ENCODE measurements around the gene POLD4. TPM values are rescaled to one million over a fixed set of nuclear protein-coding genes. Genes with fewer than 3 reads are reported as not detected.

Gene POLD4
- total and polyA plus RNA-seq, 12 donors = 13.0 to 166 (median 95.6) TPM

- H3K4me1 ChIP-seq (replicated peaks in 1 of 2) = no peaks in the 10 kb centered on the region
- WGBS, 4 donors = 41 to 50% (median 42%) methylated on average over 11 to 16 of the region's 16 CpGs
- TF ChIP-seq, protein P1, sequence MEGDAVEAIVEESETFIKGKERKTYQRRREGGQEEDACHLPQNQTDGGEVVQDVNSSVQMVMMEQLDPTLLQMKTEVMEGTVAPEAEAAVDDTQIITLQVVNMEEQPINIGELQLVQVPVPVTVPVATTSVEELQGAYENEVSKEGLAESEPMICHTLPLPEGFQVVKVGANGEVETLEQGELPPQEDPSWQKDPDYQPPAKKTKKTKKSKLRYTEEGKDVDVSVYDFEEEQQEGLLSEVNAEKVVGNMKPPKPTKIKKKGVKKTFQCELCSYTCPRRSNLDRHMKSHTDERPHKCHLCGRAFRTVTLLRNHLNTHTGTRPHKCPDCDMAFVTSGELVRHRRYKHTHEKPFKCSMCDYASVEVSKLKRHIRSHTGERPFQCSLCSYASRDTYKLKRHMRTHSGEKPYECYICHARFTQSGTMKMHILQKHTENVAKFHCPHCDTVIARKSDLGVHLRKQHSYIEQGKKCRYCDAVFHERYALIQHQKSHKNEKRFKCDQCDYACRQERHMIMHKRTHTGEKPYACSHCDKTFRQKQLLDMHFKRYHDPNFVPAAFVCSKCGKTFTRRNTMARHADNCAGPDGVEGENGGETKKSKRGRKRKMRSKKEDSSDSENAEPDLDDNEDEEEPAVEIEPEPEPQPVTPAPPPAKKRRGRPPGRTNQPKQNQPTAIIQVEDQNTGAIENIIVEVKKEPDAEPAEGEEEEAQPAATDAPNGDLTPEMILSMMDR (IDR thresholded peaks at IDR 0.05) = peak; percentile 95 to 99 (median 98)
- TF ChIP-seq POLR2A (IDR thresholded peaks at IDR 0.05) = no peak
- no peaks in the 10 kb centered on the region for H3K27me3 ChIP-seq
- no peaks in the 10 kb centered on the region for H3K36me3 ChIP-seq (replicated peaks in 1 of 2)
- no peaks in the 10 kb centered on the region for H3K9me3 ChIP-seq (replicated peaks in 1 of 3)
- intact Hi-C loops (cut with DNase I) = loop anchor here (2.0 to 5.0 kb wide), 2 partner anchors 30 to 35 kb away; partner anchors contain the start of gene POLD4 (in 1 of the 2)
- no peak overlapping the region for H3K4me3 ChIP-seq
- no peak overlapping the region for H3K27ac ChIP-seq
- peak; percentile 72 to 92 (median 82) for DNase-seq
These were observed 29.2 kb upstream of the POLD4 start for GRCh38 chr11:67382276-67383136.

DNA sequence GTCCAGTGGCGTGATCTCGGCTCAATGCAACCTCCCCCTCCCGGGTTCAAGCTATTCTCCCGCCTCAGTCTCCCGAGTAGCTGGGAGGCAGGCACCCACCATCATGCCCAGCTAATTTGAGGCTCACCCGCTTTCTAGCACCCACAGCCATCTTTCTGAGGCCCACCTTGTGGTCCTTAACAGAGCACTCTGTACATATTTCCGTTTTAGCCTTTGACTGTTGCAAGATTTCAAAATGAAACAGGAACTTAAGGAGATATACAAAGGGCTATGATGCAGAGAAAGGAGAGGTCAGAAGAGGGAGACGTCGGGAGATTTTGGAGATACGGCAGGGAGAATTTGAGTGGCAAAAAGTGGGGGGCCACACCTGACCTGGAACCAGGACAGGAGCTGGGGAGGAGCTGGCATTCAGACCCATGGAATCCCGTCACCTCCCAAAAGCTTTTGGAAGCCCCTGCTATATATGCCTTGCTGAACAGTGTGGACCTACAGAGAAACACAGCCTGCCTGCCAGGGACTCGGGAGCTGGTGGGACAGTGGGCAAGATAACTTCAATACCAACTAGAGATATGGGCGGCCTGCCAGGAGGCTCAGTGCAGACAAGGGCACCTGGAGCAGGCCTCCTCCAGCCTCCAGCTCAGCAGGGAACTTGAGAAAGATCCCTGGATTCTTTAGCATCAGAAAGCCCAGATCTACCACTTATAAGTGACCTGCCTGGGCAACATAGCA lies 28.1 kb upstream of the POLD4 start:
- H3K36me3 ChIP-seq (replicated peaks in 1 of 2) = no peaks in the 10 kb centered on the region
- H3K27me3 ChIP-seq = no peaks in the 10 kb centered on the region
- WGBS, 4 donors = 65 to 73% (median 69%) methylated on average over 13 of the region's 13 CpGs
- no peak overlapping the region for H3K4me3 ChIP-seq
- no peaks in the 10 kb centered on the region for H3K9me3 ChIP-seq (replicated peaks in 1 of 3)
- intact Hi-C loops (cut with DNase I) = loop anchor here in 1 of 2 donors (5.0 kb wide), 1 partner anchor 34 kb away; no protein-coding TSS in a partner anchor
- TF ChIP-seq, protein P1 (IDR thresholded peaks at IDR 0.05) = no peak
- no peak for TF ChIP-seq POLR2A (IDR thresholded peaks at IDR 0.05)
- no peaks in the 10 kb centered on the region for H3K4me1 ChIP-seq (replicated peaks in 1 of 2)
- peak in 2 of 7 donors; percentile 22 to 41 for DNase-seq
- H3K27ac ChIP-seq = no peak overlapping the region

- Histone ChIP-seq H3K4me1 (replicated peaks in 1 of 2) (peaks cover 4 to 6% of the 10 kb centered on the region in 2 donors), H3K27me3 (no peaks in the 10 kb centered on the region), H3K36me3 (replicated peaks in 1 of 2) (no peaks in the 10 kb centered on the region), H3K9me3 (replicated peaks in 1 of 3) (no peaks in the 10 kb centered on the region), H3K27ac (no peak overlapping the region), H3K4me3 (no peak overlapping the region)
- TF ChIP-seq, protein P1 (IDR thresholded peaks at IDR 0.05) = no peak
- no peak for TF ChIP-seq POLR2A (IDR thresholded peaks at IDR 0.05)
- 70 to 77% (median 73%) methylated on average over 18 to 23 of the region's 23 CpGs for WGBS, 4 donors
- intact Hi-C loops (cut with DNase I) = loop anchor here in 1 of 2 donors (5.0 kb wide), 1 partner anchor 32 kb away; no protein-coding TSS in a partner anchor
- peak in 2 of 7 donors; percentile 39 to 49 for DNase-seq
These were observed 26.0 kb upstream of the POLD4 start for GRCh38 chr11:67379061-67380058.
